ENCODE data around the gene RAP1GAP. TPM values are rescaled to one million over a fixed set of nuclear protein-coding genes. Genes with fewer than 3 reads are reported as not detected.
A peak's percentile ranks its signal among the peaks of the same experiment; 100 is the strongest.

Gene RAP1GAP
- total RNA-seq, 2 experiments from 2014 or later, result 0.66 to 1.3 TPM

DNA sequence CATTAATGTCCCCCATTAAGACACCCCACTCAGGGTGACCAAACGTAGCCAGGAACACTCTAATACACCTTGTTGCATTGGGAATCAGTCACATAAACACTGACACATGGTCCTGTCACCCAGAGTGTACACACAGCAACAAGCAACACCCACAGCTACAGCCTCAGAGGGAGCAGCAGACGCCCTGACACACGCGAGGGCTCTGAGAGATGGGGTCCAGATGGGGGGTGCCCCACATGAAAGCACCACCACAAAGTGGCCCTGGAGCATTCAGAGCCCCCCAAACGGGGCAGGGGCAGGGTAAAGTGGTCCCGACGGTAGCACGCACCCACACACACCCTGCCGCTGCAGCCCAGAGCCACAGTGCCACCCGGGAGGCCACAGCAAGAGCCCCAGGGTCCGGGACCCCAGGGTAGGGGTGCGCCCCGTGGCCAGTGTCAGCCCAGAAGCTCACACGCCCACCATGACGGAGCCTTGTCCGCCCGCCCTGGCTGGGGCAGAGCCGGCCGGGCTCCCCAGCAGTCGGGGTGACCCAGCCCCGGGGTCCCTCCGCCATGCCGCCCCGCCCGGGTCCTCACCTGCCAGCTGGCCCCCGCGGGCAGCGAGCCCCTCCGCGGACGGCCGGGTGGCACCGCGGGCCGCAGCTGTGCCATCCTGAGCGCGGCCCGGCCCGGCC is 47.3 kb downstream of the RAP1GAP start:
- Mint-ChIP-seq H3K27ac (no peak overlapping the region), H3K9me3 (no peaks in the 10 kb centered on the region), H3K36me3 (no peaks in the 10 kb centered on the region), H3K4me3 (peak overlapping the region; percentile 10), H3K27me3 (peaks cover 43% of the 10 kb centered on the region), H3K4me1 (peaks cover 1% of the 10 kb centered on the region)
- DNase-seq, result no peak

- Mint-ChIP-seq H3K27ac (no peak overlapping the region), H3K4me1 (peaks cover 1% of the 10 kb centered on the region), H3K4me3 (no peak overlapping the region), H3K36me3 (no peaks in the 10 kb centered on the region), H3K27me3 (peaks cover 43% of the 10 kb centered on the region), H3K9me3 (no peaks in the 10 kb centered on the region)
- DNase-seq, result no peak
These were observed 48.1 kb downstream of the RAP1GAP start for GRCh38 chr1:21621051-21621450.

DNA sequence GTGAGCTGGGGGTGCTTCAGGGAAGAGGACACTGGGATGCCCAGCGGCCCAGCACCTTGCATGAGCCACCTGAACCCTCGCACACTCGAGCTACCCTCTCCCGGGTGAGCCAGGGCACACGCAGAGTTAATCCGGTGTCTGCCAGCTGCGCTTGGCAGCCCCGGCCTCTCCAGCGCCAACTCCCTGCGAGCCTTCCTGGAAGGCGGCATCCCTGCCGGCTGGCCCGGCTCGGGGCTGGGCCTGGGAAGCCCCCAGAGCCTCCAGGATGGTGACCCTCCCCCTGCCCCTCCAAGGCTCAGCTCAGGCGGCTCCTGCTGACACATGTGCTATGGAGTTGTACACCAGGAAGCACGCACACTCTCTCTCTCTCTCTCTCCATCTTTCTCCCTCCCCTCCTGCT is 48.7 kb downstream of the RAP1GAP start:
- Mint-ChIP-seq H3K9me3 (no peaks in the 10 kb centered on the region), H3K36me3 (no peaks in the 10 kb centered on the region), H3K27ac (no peak overlapping the region), H3K4me3 (no peak overlapping the region), H3K4me1 (peaks cover 1% of the 10 kb centered on the region), H3K27me3 (peaks cover 43% of the 10 kb centered on the region)
- DNase-seq, result no peak

GRCh38 chr1:21620011-21620410 is 49.1 kb downstream of the RAP1GAP start:
- H3K4me3 Mint-ChIP-seq, result no peak overlapping the region
- H3K9me3 Mint-ChIP-seq, result no peaks in the 10 kb centered on the region
- no peak for DNase-seq
- H3K4me1 Mint-ChIP-seq, result peaks cover 1% of the 10 kb centered on the region
- peaks cover 43% of the 10 kb centered on the region for H3K27me3 Mint-ChIP-seq
- no peak overlapping the region for H3K27ac Mint-ChIP-seq
- H3K36me3 Mint-ChIP-seq, result no peaks in the 10 kb centered on the region

DNA sequence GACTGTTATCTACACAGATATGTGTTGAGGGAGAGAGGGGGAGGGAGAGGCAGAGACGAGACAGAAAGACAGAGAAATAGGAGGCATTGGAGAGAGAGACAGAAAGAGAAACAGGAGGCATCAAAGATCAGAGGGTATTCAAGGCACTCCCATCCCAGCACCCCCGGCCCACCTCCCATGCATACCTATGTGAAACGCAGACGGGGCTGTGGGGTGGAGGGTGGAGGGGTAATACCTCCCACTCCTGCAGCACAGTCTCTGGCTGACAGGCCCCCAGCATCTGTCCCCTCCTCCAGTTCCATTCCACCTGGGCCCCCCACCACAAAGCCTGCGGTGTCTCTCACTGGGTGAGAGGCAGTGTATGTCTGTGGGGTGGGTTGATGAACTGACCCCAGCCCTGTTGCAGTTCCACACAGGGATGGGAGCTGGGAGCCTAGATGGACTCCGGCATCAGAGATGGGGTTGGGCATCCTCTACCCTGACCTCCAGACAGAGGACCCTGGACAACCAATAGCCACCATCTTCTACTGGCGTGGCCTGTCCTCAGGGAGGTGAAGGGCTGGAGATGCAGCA is 49.7 kb downstream of the RAP1GAP start:
- Mint-ChIP-seq H3K27me3 (peaks cover 43% of the 10 kb centered on the region), H3K36me3 (no peaks in the 10 kb centered on the region), H3K4me3 (no peak overlapping the region), H3K4me1 (peaks cover 1% of the 10 kb centered on the region), H3K9me3 (no peaks in the 10 kb centered on the region), H3K27ac (no peak overlapping the region)
- no peak for DNase-seq

DNA sequence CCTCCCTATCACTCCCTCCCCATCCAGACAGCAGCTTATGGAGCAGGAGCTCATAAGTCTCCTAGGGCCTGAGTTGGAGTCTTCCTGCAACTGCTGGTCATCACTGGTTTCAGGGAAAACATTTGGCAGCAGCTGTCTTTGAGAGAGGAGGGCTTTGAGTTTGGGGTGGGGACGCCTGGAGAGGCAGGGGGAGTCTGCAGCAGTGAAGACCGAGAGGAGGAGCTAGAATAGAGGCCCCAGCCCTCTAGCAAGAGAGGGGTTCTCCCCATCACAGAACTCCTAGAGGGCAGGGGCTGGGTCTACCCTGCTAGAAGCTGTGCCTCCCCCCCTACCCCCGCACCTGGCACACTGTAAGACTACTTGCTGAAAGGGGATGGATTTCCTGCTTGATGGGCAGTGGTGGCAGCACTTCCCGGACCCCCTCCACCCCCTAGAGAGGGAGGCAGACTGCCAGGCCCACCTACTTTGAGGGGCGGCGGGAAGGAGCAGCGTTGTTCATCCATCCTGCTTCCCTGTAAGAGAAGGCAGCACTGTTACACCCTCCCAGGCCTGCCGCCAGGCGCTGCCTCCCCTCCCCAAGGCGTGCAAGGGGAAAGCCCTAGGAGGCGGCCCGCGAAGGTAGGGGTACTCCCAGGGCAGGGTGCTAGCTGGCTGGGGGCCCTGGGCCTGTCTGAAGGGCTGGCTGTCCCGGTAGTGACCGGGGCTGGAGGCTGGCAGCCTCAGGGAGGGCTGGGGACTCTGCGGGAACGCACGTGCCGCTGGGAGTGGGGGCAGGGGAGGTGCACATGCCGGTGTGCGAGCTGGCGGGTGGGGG is 50.4 kb downstream of the RAP1GAP start:
- Mint-ChIP-seq H3K9me3 (no peaks in the 10 kb centered on the region), H3K4me3 (no peak overlapping the region), H3K27me3 (peaks cover 39% of the 10 kb centered on the region), H3K36me3 (no peaks in the 10 kb centered on the region), H3K4me1 (peaks cover 1% of the 10 kb centered on the region), H3K27ac (no peak overlapping the region)
- no peak for DNase-seq

- Mint-ChIP-seq H3K36me3 (no peaks in the 10 kb centered on the region), H3K27me3 (peaks cover 33% of the 10 kb centered on the region), H3K4me3 (no peak overlapping the region), H3K9me3 (no peaks in the 10 kb centered on the region), H3K27ac (no peak overlapping the region), H3K4me1 (peaks cover 1% of the 10 kb centered on the region)
- DNase-seq, result no peak
These were observed 51.1 kb downstream of the RAP1GAP start for GRCh38 chr1:21618059-21618458.

GRCh38 chr1:21617126-21617738 is 51.9 kb downstream of the RAP1GAP start:
- Mint-ChIP-seq H3K4me3 (no peak overlapping the region), H3K9me3 (no peaks in the 10 kb centered on the region), H3K36me3 (no peaks in the 10 kb centered on the region), H3K4me1 (no peaks in the 10 kb centered on the region), H3K27ac (no peak overlapping the region), H3K27me3 (peaks cover 27% of the 10 kb centered on the region)
- no peak for DNase-seq

GRCh38 chr1:21616372-21616771 is 52.8 kb downstream of the RAP1GAP start:
- Mint-ChIP-seq H3K4me3 (no peak overlapping the region), H3K27me3 (peaks cover 23% of the 10 kb centered on the region)

GRCh38 chr1:21614419-21615115 is 54.6 kb downstream of the RAP1GAP start:
- Mint-ChIP-seq H3K27me3 (peaks cover 10% of the 10 kb centered on the region), H3K36me3 (no peaks in the 10 kb centered on the region), H3K27ac (no peak overlapping the region), H3K9me3 (no peaks in the 10 kb centered on the region), H3K4me1 (no peaks in the 10 kb centered on the region), H3K4me3 (no peak overlapping the region)
- no peak for DNase-seq

More at GRCh38 chr1:21616372-21616771, 52.8 kb downstream of the RAP1GAP start:
- DNase-seq, result no peak
- Mint-ChIP-seq H3K36me3 (no peaks in the 10 kb centered on the region), H3K27ac (no peak overlapping the region), H3K4me1 (no peaks in the 10 kb centered on the region), H3K9me3 (no peaks in the 10 kb centered on the region)

- Mint-ChIP-seq H3K36me3 (no peaks in the 10 kb centered on the region), H3K4me3 (no peak overlapping the region), H3K9me3 (no peaks in the 10 kb centered on the region), H3K27me3 (peaks cover 5% of the 10 kb centered on the region), H3K27ac (no peak overlapping the region), H3K4me1 (no peaks in the 10 kb centered on the region)
- DNase-seq, result no peak
These were observed 55.9 kb downstream of the RAP1GAP start for GRCh38 chr1:21613072-21613867.

DNA sequence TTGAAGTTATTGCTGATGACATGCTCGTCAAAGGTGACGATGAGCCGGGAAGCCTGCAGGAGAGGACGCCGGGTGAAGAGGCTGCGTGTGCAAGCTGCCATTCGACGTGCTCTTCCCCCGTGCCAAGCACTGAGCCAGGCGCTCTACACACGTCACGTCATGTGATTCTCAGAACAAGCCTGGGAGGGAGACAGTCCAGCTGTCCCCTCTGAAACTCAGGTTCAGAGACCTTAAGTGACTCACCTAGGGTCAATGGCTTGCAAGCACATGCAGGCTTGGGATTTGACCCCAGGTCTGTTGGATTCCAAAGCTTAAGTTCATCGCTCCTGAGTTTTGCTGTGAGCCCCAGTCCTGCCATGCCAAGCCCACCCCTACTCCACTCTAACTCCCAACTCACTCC is 57.1 kb downstream of the RAP1GAP start:
- peaks cover 10% of the 10 kb centered on the region for H3K4me1 Mint-ChIP-seq
- H3K36me3 Mint-ChIP-seq, result no peaks in the 10 kb centered on the region
- no peak overlapping the region for H3K27ac Mint-ChIP-seq
- no peaks in the 10 kb centered on the region for H3K9me3 Mint-ChIP-seq
- H3K4me3 Mint-ChIP-seq, result no peak overlapping the region
- no peak for DNase-seq
- H3K27me3 Mint-ChIP-seq, result peaks cover 15% of the 10 kb centered on the region

DNA sequence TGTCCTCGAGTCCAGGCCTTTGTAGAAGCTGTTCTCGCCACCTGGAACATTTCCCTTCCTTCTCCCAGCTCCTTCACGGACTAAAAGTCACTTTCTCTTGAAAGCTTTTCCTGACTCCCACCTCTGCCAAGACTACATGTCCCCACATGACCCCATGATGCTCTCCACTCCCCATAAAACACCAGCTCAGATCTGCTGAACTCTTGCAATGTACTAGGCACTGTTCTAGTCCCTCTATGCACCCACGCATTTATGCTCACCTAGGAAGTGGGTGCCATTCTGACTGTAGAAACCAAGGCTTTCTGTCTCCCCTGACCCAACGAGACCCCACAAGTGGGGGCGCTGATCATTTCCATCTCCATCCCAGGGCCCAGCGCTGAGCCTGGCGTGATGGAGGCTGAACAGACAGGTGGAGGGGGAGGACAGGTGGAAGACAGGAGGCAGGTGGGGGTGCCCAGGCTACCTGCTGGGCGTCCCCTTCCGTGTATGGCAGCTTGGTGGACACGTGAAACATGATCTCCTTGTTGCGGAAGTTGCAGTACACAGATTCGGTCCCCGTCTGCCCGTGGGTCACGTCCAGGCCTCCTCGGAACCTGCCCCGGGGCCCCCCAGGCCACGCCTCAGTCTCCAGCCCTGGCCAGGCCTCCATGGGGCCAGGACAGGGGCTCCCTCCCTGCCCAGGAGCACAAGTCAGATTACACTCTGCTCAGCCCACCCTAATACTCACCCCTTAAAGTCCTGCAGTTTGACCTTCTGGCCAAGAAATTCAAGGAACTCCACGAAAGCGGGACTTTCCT is 58.0 kb downstream of the RAP1GAP start:
- DNase-seq, result no peak
- Mint-ChIP-seq H3K4me3 (no peak overlapping the region), H3K4me1 (peaks cover 10% of the 10 kb centered on the region), H3K27me3 (peaks cover 15% of the 10 kb centered on the region), H3K36me3 (no peaks in the 10 kb centered on the region), H3K27ac (no peak overlapping the region), H3K9me3 (no peaks in the 10 kb centered on the region)
